A549 (cell line): ENCODE measurements around the gene PLCH2.

Experiments
- EHMT2 ChIP-seq: fragments of 200-600 bp; sonication (generic); IDR thresholded peaks from 2 replicates; pipeline ENCODE4 v1.6.1; 2016; ENCODE audit warnings: antibody characterized with exemption, low read depth, mild to moderate bottlenecking, moderate library complexity
- MAZ ChIP-seq: fragments of 150-350 bp; IDR thresholded peaks from 2 replicates; pipeline ENCODE4 v1.6.1; 2014; ENCODE audit warnings: antibody characterized with exemption, low read depth, low read length, borderline replicate concordance
- PHF8 ChIP-seq: fragments of 200-600 bp; sonication (generic); IDR thresholded peaks from 2 replicates; pipeline ENCODE4 v1.6.1; 2016; ENCODE audit warnings: low read depth, mild to moderate bottlenecking, antibody characterized with exemption, moderate library complexity, borderline replicate concordance
- RAD21 ChIP-seq, 2 experiments: fragments of >200 bp in 1 of 2; sonication (Bioruptor Twin) in 1 of 2; formaldehyde crosslinking in 1 of 2; IDR thresholded peaks in 1 of 2; conservative IDR thresholded peaks in 1 of 2; 2 replicates in 1 of 2; 3 replicates in 1 of 2; pipeline ENCODE4 v1.6.1; 2012 to 2018; ENCODE audit warnings: inconsistent platforms in 1 of 2
- RCOR1 ChIP-seq: fragments of 150-350 bp; IDR thresholded peaks from 2 replicates; pipeline ENCODE4 v1.6.1; 2014; ENCODE audit warnings: antibody characterized with exemption, low read length, low read depth
- ZFP36 ChIP-seq: fragments of 450-650 bp; IDR thresholded peaks from 2 replicates; pipeline ENCODE4 v1.6.1; 2014; ENCODE audit warnings: borderline replicate concordance; ENCODE audit not compliant: partially characterized antibody
- TF ChIP-seq, protein P1 (sequence below): fragments of >200 bp; sonication (Bioruptor Twin); formaldehyde crosslinking; IDR thresholded peaks from 3 replicates; pipeline ENCODE4 v1.5.1; 2016
- TF ChIP-seq, protein P2 (sequence below): fragments of 200-600 bp; sonication (generic); IDR thresholded peaks from 2 replicates; pipeline ENCODE4 v1.6.1; 2016; ENCODE audit warnings: antibody characterized with exemption, mild to moderate bottlenecking, moderate library complexity
- TF ChIP-seq, protein P3 (sequence below): IDR thresholded peaks from 2 replicates; pipeline ENCODE4 v1.6.1; 2012
- TF ChIP-seq, protein P4 (sequence below): fragments of >200 bp; sonication (Bioruptor Twin); formaldehyde crosslinking; IDR thresholded peaks from 2 replicates; pipeline ENCODE4 v1.6.1; 2016

DNA sequence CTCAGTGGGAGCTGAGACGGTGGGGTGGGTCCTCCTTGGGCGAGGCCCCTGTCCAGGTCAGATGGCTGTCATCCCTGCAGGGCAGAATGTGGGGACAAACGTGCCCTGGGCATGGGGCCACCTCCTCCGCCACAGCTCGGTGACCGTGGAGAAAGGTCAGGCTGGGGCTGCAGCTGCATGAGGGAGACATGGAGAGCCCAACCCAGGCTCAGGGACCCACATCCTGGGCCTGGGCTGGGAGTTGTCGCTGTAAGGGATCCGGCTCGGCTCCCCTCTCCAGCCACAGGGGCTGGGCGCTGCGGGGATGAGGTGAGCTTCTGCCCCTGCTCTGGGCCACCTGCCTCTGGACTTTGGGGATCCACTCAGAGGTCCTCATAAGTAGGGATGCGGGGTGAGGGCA, 518 bp upstream of the PLCH2 start:
- TF ChIP-seq, protein P1, sequence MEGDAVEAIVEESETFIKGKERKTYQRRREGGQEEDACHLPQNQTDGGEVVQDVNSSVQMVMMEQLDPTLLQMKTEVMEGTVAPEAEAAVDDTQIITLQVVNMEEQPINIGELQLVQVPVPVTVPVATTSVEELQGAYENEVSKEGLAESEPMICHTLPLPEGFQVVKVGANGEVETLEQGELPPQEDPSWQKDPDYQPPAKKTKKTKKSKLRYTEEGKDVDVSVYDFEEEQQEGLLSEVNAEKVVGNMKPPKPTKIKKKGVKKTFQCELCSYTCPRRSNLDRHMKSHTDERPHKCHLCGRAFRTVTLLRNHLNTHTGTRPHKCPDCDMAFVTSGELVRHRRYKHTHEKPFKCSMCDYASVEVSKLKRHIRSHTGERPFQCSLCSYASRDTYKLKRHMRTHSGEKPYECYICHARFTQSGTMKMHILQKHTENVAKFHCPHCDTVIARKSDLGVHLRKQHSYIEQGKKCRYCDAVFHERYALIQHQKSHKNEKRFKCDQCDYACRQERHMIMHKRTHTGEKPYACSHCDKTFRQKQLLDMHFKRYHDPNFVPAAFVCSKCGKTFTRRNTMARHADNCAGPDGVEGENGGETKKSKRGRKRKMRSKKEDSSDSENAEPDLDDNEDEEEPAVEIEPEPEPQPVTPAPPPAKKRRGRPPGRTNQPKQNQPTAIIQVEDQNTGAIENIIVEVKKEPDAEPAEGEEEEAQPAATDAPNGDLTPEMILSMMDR, result no peak
- TF ChIP-seq, protein P2, sequence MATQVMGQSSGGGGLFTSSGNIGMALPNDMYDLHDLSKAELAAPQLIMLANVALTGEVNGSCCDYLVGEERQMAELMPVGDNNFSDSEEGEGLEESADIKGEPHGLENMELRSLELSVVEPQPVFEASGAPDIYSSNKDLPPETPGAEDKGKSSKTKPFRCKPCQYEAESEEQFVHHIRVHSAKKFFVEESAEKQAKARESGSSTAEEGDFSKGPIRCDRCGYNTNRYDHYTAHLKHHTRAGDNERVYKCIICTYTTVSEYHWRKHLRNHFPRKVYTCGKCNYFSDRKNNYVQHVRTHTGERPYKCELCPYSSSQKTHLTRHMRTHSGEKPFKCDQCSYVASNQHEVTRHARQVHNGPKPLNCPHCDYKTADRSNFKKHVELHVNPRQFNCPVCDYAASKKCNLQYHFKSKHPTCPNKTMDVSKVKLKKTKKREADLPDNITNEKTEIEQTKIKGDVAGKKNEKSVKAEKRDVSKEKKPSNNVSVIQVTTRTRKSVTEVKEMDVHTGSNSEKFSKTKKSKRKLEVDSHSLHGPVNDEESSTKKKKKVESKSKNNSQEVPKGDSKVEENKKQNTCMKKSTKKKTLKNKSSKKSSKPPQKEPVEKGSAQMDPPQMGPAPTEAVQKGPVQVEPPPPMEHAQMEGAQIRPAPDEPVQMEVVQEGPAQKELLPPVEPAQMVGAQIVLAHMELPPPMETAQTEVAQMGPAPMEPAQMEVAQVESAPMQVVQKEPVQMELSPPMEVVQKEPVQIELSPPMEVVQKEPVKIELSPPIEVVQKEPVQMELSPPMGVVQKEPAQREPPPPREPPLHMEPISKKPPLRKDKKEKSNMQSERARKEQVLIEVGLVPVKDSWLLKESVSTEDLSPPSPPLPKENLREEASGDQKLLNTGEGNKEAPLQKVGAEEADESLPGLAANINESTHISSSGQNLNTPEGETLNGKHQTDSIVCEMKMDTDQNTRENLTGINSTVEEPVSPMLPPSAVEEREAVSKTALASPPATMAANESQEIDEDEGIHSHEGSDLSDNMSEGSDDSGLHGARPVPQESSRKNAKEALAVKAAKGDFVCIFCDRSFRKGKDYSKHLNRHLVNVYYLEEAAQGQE, result no peak
- TF ChIP-seq, protein P3, sequence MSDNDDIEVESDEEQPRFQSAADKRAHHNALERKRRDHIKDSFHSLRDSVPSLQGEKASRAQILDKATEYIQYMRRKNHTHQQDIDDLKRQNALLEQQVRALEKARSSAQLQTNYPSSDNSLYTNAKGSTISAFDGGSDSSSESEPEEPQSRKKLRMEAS, result no peak
- no peak for TF ChIP-seq ZFP36
- TF ChIP-seq RAD21 (conservative IDR thresholded peaks at IDR 0.05 in 1 of 2, IDR thresholded peaks at IDR 0.05 in 1 of 2), result no peak
- no peak for TF ChIP-seq EHMT2
- TF ChIP-seq MAZ, result no peak
- no peak for TF ChIP-seq RCOR1
- TF ChIP-seq, protein P4, sequence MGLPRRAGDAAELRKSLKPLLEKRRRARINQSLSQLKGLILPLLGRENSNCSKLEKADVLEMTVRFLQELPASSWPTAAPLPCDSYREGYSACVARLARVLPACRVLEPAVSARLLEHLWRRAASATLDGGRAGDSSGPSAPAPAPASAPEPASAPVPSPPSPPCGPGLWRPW, result no peak
- no peak for TF ChIP-seq PHF8
